GM23248 (cell line): Measurements from ENCODE around the gene RIN2. TPM values are rescaled to one million over a fixed set of nuclear protein-coding genes. Genes with fewer than 3 reads are reported as not detected.
"Not testable (repeated sequence)": the region's sequence is repeated elsewhere in the genome, so short reads cannot be mapped to it uniquely, and the experiment has no call there.

ENCODE experiments used
- DNase-seq: peaks from one replicate; pipeline ENCODE4 v3.0.0-alpha.2; 2015
- H2AFZ ChIP-seq: fragments of 200-600 bp; sonication (generic); 2 replicates; pipeline ENCODE4 v1.6.1; 2016; ENCODE audit warnings: antibody characterized with exemption
- H3F3A ChIP-seq: fragments of 200-600 bp; sonication (generic); 2 replicates; pipeline ENCODE4 v1.6.1; 2016; ENCODE audit warnings: mild to moderate bottlenecking, antibody characterized with exemption, mixed run types; ENCODE audit not compliant: insufficient read depth
- H3K27ac ChIP-seq: fragments of 200-600 bp; sonication (generic); 2 replicates; pipeline ENCODE4 v1.5.1; 2016; ENCODE audit warnings: mild to moderate bottlenecking
- H3K27me3 ChIP-seq: fragments of 200-600 bp; sonication (generic); replicated peaks from 2 replicates; pipeline ENCODE4 v1.6.1; 2016; ENCODE audit warnings: mild to moderate bottlenecking; ENCODE audit not compliant: insufficient read depth
- H3K36me3 ChIP-seq: fragments of 200-600 bp; sonication (generic); 2 replicates; pipeline ENCODE4 v1.6.1; 2016; ENCODE audit warnings: low read depth, mild to moderate bottlenecking
- H3K4me1 ChIP-seq: fragments of 200-600 bp; sonication (generic); 2 replicates; pipeline ENCODE4 v1.6.1; 2016; ENCODE audit warnings: mild to moderate bottlenecking; ENCODE audit not compliant: insufficient read depth
- H3K4me2 ChIP-seq: fragments of 200-600 bp; sonication (generic); one replicate; pipeline ENCODE4 v1.6.1; 2016; ENCODE audit warnings: mild to moderate bottlenecking; ENCODE audit not compliant: unreplicated experiment
- H3K4me3 ChIP-seq: fragments of 200-600 bp; sonication (generic); 2 replicates; pipeline ENCODE4 v1.5.1; 2016; ENCODE audit warnings: mild to moderate bottlenecking
- H3K79me2 ChIP-seq: fragments of 200-600 bp; sonication (generic); 2 replicates; pipeline ENCODE4 v1.6.1; 2016; ENCODE audit warnings: mild to moderate bottlenecking; ENCODE audit not compliant: insufficient read depth
- H3K9ac ChIP-seq: fragments of 200-600 bp; sonication (generic); 2 replicates; pipeline ENCODE4 v1.6.1; 2016; ENCODE audit warnings: mild to moderate bottlenecking
- H3K9me2 ChIP-seq: fragments of 200-600 bp; sonication (generic); 2 replicates; pipeline ENCODE4 v1.6.1; 2016; ENCODE audit warnings: mixed run types, mild to moderate bottlenecking, moderate library complexity; ENCODE audit not compliant: insufficient read depth
- H3K9me3 ChIP-seq: fragments of 200-600 bp; sonication (generic); one replicate; pipeline ENCODE4 v1.6.1; 2017; ENCODE audit warnings: low read depth
- H4K20me1 ChIP-seq: fragments of 200-600 bp; sonication (generic); 2 replicates; pipeline ENCODE4 v1.6.0; 2016; ENCODE audit not compliant: insufficient read depth
- EZH2 ChIP-seq: fragments of 200-600 bp; sonication (generic); IDR thresholded peaks from 2 replicates; pipeline ENCODE4 v1.6.1; 2018; ENCODE audit warnings: antibody characterized with exemption, mild to moderate bottlenecking; ENCODE audit not compliant: insufficient read depth, poor library complexity, severe bottlenecking
- EZH2phosphoT487 ChIP-seq: fragments of 200-600 bp; sonication (generic); IDR thresholded peaks from 2 replicates; pipeline ENCODE4 v1.6.1; 2018; ENCODE audit warnings: antibody characterized with exemption, moderate library complexity, mild to moderate bottlenecking, low read depth; ENCODE audit not compliant: insufficient read depth
- WGBS, 2 experiments: methylation state at CpG; one replicate each; pipeline ENCODE4 v1.1.6; 2015 to 2017; ENCODE audit warnings: low lambda C conversion rate in 2 of 2, low coverage in 1 of 2; ENCODE audit errors: missing lambda C conversion rate in 2 of 2; 5-methylcytosine and 5-hydroxymethylcytosine counted together
- in situ Hi-C: fragments of 300-500 bp; cut with MboI; formaldehyde crosslinking; loops from 2 replicates; pipeline ENCODE4 v1.15.0; 2020
- polyA plus RNA-seq: library from polyadenylated mRNA; unstranded; fragments of >200 nt; fragmentation: Nextera tagmentation; extraction: Ambion mirVana; gene quantifications from 2 replicates; pipeline ENCODE4 v1.2.1, GENCODE V29; 2016
- total RNA-seq: library from RNA; depleted of rRNA; stranded (reverse); fragments of >200 nt; shearing (Covaris generic); gene quantifications from 2 replicates; pipeline ENCODE4 v1.2.3, GENCODE V29; 2014

The RIN2 gene
- total and polyA plus RNA-seq, 2 experiments from 2014 or later: 45.3 to 48.0 TPM

GRCh38 chr20:19750907-19751636 is 7.0 kb upstream of the RIN2 start:
- Histone ChIP-seq H3K79me2 (no peaks in the 10 kb centered on the region), H3K4me1 (no peaks in the 10 kb centered on the region), H3K27ac (no peak overlapping the region), H3K4me2 (no peak overlapping the region), H3K36me3 (no peaks in the 10 kb centered on the region), H3K9me2 (no peaks in the 10 kb centered on the region), H3K9me3 (no peaks in the 10 kb centered on the region), H3K4me3 (no peak overlapping the region), H4K20me1 (no peaks in the 10 kb centered on the region), H2AFZ (no peak overlapping the region), H3K9ac (no peak overlapping the region), H3F3A (no peaks in the 10 kb centered on the region), H3K27me3 (no peaks in the 10 kb centered on the region)
- no peak for TF ChIP-seq EZH2
- TF ChIP-seq EZH2phosphoT487: no peak
- no peak for DNase-seq
- 46 to 47% methylated on average over 5 of the region's 5 CpGs for WGBS, 2 experiments
- in situ Hi-C loops: no loop called here

GRCh38 chr20:19754201-19754600 is 3.9 kb upstream of the RIN2 start:
- WGBS, 2 experiments: 81 to 86% methylated on average over 13 to 14 of the region's 14 CpGs
- H3K9ac ChIP-seq, in situ Hi-C loops: not testable (repeated sequence)

GRCh38 chr20:19756761-19757486 is 1.1 kb upstream of the RIN2 start:
- TF ChIP-seq EZH2phosphoT487: no peak
- no peak for TF ChIP-seq EZH2
- Histone ChIP-seq H2AFZ (peak overlapping the region; percentile 93), H3K27me3 (no peaks in the 10 kb centered on the region), H3K9me3 (no peaks in the 10 kb centered on the region), H3K36me3 (no peaks in the 10 kb centered on the region), H3F3A (peaks cover 20% of the 10 kb centered on the region; the same call in 1 of the 2 replicates), H3K4me1 (peaks cover 17% of the 10 kb centered on the region), H3K79me2 (peaks cover 15% of the 10 kb centered on the region), H3K9ac (peak overlapping the region; percentile 96), H4K20me1 (0 out of 2 replicates have a peak, but pooled peaks cover 3% of the 10 kb centered on the region), H3K27ac (peak overlapping the region; percentile 86), H3K4me2 (peak overlapping the region; percentile 99), H3K4me3 (peak overlapping the region; percentile 99), H3K9me2 (no peaks in the 10 kb centered on the region)
- DNase-seq: no peak
- 19 to 22% methylated on average over 21 to 22 of the region's 22 CpGs for WGBS, 2 experiments
- in situ Hi-C loops: no loop called here

More at GRCh38 chr20:19754201-19754600, 3.9 kb upstream of the RIN2 start:
- not testable (repeated sequence) for H3K36me3 ChIP-seq, H3K27me3 ChIP-seq, H3F3A ChIP-seq, H3K9me3 ChIP-seq, H3K9me2 ChIP-seq, H4K20me1 ChIP-seq, H2AFZ ChIP-seq, H3K27ac ChIP-seq, H3K4me3 ChIP-seq, DNase-seq, H3K4me1 ChIP-seq, H3K79me2 ChIP-seq, H3K4me2 ChIP-seq

- peaks cover 15% of the 10 kb centered on the region for H3K79me2 ChIP-seq
- no peaks in the 10 kb centered on the region for H3K36me3 ChIP-seq
- H3K9me3 ChIP-seq: no peaks in the 10 kb centered on the region
- peak overlapping the region; percentile 99 for H3K4me2 ChIP-seq
- peaks cover 20% of the 10 kb centered on the region; the same call in 1 of the 2 replicates for H3F3A ChIP-seq
- in situ Hi-C loops: no loop called here
- 1 to 2% methylated on average over 33 to 43 of the region's 45 CpGs for WGBS, 2 experiments
- H3K27ac ChIP-seq: peak overlapping the region; percentile 86
- H3K4me3 ChIP-seq: peak overlapping the region; percentile 99
- no peaks in the 10 kb centered on the region for H3K27me3 ChIP-seq
- DNase-seq: peak; percentile 89
- no peak for TF ChIP-seq EZH2
- TF ChIP-seq EZH2phosphoT487: no peak
- H2AFZ ChIP-seq: peak overlapping the region; percentile 93
- peak overlapping the region; percentile 96 for H3K9ac ChIP-seq
- H3K4me1 ChIP-seq: peaks cover 17% of the 10 kb centered on the region
- no peaks in the 10 kb centered on the region for H3K9me2 ChIP-seq
- H4K20me1 ChIP-seq: 0 out of 2 replicates have a peak, but pooled peaks cover 6% of the 10 kb centered on the region
Measured at GRCh38 chr20:19757487-19758132, 448 bp upstream of the RIN2 start.
